Measurements from ENCODE around the gene COG8.
"Not testable (repeated sequence)": the region's sequence is repeated elsewhere in the genome, so short reads cannot be mapped to it uniquely, and the experiment has no call there.

COG8 gene

DNA sequence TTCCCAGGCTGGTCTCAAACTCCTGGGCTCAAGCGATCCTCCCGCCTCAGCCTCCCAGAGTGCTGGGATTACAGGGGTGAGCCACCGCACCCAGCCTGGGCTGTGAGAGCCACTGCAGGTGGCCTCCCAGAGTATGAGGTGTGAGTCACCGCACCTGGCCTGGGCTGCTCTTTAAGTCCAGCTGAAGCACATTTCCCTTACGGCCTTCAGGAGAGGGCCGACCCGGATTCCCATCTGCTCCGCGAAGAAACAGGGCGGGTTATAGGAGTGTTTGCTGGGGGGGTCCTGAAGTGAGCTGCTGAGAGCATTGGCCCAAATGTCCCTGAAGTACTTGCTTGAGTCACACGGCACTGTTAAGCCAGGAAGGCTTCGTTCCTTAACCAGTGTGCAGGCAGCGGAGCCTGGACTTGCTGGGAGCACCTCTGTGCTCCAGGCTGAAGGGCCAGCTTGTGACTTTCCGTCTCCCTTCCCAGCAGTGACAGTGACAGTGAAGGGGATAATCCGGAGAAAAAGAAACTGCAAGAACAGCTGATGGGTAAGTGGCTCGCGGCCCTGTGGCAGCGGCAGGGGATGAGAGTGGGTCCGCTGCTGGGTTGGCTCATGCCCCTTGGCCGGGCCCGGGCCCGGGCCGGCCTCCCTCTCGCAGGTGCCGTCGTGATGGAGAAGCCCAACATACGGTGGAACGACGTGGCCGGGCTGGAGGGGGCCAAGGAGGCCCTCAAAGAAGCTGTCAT lies 21.0 kb downstream of the COG8 start:
- DNase-seq, result no peak

DNA sequence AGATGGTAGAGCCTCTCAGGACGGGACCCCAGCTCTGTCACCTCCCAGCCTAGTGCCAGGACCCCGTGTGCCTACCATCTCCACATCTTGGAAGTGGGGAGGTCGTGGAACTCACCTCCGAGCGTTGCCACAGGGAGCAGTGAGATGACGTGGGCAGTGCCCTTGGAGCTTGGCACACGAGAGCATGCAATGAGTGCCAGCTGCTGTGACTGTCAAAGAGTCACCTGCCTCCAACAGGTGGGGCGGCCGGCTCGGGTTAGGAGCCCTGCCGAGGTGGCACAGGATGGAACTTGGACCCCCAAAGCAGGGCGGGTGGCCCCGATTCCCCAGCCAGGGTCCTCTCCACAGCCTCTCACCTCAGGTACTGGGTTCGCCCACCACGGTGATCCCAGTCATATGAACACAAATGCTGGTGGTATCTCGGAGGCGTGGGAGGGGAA lies 22.7 kb downstream of the COG8 start:
- no peak for DNase-seq

DNA sequence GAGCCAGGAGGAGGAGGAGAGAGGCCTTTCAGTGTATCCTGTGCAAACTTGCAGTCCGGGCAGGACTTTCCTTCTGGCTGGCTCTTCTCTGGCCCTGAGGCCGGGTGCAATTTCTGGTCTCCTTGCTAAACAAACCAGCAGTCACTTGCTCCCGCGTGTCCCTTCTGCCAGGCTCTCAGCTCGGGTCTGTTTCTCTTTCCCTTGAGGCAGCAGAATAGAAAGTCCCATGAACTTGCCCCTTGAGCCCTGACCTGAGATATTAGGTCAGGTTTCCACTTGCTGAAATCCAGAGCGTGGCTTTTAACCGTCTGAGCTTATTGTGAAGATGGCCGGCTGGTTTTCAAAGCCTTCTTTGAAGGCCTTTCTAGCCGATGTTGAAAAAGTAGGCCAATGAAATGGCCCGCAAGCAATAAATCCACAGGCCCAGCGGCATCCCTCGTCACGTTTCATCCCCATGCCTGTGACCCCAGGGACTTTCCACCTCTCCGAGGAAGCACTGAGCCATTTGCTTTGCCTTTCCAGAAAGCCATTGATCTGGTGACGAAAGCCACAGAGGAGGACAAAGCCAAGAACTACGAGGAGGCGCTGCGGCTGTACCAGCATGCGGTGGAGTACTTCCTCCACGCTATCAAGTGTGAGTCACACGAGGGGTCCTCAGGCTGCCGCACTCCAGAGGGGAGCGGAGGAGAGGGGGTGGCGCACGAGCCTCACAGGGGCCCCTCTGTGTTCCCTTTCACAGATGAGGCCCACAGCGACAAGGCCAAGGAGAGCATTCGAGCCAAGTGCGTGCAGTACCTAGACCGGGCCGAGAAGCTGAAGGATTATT lies 23.7 kb downstream of the COG8 start:
- no peak for DNase-seq

DNA sequence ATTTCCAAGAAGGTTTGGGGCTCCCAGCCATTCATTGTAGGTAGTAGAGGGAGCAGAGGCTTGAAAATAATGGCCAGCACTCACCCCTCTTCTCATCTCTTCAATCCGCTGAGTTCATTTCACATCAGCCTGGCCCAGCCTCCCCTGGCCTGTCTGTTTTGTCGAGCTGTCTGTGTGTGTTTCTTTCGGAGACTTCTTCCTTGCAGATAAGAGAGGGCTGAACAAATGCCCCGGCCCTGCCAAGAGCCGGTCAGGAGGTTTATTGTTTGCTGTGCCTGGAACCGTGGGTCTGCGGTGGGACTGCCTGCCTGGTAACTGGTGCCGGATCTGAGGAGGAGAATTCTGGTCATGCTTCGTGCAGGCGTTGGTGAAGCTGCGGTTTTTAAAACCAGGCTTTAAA lies 24.8 kb downstream of the COG8 start:
- DNase-seq, result no peak

DNA sequence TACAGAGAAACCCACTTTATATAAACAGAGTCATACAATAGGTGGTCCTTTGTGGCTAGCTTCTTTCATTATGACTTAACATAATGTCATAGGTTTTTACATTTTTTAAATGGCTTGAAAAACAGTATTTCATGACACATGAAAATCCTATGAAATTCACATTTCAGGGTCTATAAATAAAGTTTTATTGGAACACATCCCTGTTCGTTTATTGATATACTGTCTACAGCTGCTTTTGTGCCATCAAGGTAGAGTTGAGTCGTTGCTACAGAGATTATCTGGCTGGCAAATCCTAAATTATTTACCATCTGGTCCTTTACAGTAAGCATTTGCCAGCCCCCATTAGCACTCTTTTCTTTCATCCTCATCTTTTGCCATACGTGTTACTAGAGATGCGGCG lies 25.9 kb downstream of the COG8 start:
- no peak for DNase-seq

DNA sequence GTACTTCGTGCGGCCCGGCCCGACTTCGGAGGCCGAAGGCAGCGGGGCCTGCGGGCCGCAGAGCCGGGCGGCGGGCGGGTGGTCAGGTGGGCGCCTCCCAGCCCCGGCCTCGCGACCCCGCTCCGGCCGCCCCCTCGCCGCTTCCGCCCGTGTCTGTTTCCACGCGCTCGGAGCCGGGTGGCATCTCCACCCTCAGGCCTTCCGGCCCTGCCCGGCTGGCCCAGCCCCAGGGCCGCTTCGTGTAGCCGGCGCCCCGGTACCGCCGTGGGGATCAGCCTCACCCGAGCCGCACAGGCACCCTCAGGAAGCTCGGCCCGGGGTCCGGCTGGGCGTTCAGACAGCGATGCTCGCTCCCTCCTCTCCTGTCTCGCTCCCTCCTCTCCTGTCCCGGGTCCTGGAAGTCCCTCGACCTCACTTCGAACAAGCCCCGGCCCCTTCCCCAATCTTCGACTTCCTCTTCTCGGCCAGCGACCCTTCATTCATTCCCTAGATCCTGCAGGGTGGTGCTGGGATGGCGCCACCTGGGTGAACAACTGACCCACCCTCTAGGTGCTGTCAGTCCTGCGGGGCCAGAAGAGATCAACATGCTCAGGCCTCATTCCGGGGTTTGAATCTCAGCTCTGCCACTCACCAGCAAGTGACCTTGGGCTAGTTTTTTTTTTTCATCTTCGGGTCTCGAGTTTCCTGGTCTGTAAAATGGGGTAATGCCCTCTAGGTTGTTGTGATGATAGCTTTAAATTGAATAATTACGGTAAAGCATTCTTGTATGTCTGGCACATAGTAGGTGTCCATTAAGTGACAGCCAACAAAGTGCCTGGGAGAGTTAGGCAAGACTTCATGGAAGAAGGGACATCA lies 27.6 kb downstream of the COG8 start:
- DNase-seq, result peak; percentile 51

DNA sequence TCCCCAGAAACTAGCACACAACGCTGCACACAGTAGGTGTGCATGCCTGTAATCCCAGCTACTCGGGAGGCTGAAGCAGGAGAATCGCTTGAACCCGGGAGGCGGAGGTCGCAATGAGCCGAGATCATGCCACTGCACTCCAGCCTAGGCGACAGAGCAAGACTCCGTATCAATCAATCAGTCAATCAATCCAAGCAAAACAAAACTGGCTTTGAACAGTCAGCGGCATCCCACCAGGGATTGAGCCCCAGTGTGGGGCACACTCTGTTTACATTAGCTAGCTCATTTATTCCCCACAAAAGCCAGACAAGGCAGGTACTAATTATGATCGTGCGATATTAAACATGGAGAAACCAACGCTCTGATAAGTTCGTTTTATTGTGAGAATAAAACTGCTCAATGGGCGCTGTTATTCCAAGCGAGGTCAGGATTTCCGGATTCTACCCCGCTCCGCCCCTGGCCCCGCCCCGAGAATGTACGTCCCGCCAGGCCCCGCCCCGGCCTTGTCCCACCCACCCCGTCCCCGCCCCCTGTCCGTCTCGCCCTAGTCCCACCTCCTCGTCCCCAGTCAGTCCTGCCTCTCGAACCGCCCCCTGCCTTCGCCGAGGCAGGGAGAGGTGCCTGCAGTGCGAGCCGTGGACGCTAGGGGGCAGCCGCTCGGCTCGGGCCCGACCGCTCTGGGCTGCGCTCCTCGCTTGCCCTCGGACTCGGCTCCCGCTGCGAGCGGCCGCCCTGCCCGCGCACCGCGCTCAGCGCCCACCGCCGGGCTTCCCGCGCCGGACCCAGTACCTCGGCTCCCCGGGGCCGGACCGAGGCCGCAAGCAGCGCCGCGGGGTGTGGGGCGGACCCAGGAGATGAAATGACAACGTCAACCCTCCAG lies 28.5 kb downstream of the COG8 start, which contains the start of gene VPS4A:
Gene VPS4A (plus strand): TSS at position 698 of the 880 bp plus-strand sequence. CDS start 162 bp downstream, at position 860.
- DNase-seq, result peak; percentile 98

DNA sequence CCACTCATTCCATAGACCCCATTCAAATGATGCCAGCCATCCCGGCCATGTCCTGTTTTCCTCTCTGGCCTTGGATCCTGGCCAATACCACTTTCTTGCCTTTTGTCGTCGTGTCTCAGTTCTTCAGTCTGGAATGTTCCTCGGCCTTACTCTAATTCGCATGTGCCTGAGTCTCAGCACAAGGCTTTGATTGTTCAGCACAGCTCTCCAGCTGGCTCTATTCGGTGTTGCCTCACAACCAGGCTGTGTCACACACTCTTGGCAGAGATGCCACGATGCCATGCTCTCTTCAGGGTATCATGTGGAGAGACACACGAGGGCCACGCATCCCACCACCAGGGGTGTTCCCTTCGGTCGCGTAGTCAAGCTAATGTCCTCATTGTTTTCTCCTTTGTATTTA lies 30.0 kb downstream of the COG8 start:
- no peak for DNase-seq

- DNase-seq, result no peak
These were observed 31.5 kb downstream of the COG8 start for GRCh38 chr16:69307856-69308255.

DNA sequence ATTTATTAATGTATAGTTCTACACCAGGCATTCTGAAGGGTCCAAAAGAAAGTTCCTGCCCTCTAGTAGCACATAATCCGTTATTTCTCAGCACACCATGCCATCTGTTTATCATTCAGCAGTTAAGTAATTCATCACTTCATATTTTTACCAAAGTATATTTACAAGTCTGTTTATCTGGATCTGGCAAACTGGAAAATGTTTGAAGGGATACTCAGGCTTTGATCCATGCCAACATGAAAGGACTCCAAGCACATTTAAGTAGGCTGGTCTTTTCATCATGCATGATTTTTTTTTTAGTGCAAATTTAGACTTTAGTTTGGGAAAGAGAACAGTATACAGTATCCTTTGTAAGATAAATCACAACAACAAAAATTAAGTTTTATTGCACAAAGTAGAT lies 32.3 kb downstream of the COG8 start:
- DNase-seq, result no peak

DNA sequence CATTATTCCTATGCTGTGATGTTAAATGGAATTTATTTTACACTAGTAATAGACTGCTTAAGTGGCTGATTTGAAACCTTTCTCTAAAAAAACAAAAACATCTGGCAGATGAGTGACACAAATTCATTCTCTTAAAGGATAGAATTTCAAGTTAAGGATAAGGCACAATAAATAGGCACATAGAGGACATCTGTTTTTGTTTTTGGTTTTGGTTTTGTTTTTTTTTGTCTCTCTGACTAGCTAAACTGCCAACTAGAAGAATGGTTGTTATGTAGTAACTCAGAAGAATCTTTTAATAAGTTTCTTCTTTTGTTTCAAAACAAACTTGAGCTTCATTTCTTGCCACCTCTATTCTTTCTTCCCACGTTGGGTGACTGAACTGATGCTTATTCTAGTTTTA lies 33.3 kb downstream of the COG8 start:
- DNase-seq, result no peak

- DNase-seq, result no peak
These were observed 37.1 kb downstream of the COG8 start for GRCh38 chr16:69302301-69302700.

DNA sequence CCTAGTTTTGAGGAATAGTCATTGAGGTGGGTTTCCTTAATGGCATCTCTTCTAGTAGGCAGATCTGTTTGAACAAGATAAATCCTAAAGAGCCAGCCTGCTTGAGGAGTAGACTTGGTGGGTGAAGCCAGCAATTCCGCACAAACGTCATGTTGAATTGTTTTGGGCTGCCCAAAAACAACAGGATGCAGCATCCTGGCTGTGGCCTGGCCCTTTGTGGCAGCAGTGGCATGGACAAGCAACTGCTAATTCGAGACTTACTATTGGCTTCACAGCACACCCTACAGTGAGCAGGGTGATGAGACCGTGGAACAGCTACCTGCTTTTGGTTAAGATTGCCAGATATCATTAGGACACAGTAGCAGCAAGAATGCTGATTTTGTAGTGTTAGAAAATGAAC lies 37.5 kb downstream of the COG8 start:
- no peak for DNase-seq

GRCh38 chr16:69301187-69301586 lies 38.2 kb downstream of the COG8 start:
- DNase-seq, result no peak

DNA sequence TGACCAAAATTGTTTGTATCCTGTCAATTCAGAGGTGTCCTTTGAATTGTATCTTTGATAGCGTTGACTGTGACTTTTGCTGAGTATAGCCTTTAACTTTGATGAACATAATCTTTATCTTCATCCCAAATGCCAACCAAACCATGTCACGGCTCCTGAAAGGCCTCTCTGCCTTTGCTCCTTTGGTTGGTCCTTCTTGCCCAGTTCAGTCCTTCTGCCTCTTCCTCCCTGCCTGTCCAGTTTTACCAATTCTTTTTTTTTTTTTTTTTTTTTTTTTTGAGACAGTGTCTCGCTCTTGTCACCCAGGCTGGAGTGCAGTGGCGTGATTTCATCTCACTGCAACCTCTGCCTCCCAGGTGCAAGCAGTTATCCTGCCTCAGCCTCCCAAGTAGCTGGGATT lies 41.1 kb downstream of the COG8 start:
- no peak for DNase-seq

GRCh38 chr16:69296771-69297170 lies 42.6 kb downstream of the COG8 start:
- DNase-seq, result not testable (repeated sequence)

- DNase-seq, result no peak
These were observed 45.3 kb downstream of the COG8 start for GRCh38 chr16:69294051-69294450.

- DNase-seq, result no peak
These were observed 46.0 kb downstream of the COG8 start for GRCh38 chr16:69293401-69293800.

- not testable (repeated sequence) for DNase-seq
These were observed 47.7 kb downstream of the COG8 start for GRCh38 chr16:69291657-69292056.

DNA sequence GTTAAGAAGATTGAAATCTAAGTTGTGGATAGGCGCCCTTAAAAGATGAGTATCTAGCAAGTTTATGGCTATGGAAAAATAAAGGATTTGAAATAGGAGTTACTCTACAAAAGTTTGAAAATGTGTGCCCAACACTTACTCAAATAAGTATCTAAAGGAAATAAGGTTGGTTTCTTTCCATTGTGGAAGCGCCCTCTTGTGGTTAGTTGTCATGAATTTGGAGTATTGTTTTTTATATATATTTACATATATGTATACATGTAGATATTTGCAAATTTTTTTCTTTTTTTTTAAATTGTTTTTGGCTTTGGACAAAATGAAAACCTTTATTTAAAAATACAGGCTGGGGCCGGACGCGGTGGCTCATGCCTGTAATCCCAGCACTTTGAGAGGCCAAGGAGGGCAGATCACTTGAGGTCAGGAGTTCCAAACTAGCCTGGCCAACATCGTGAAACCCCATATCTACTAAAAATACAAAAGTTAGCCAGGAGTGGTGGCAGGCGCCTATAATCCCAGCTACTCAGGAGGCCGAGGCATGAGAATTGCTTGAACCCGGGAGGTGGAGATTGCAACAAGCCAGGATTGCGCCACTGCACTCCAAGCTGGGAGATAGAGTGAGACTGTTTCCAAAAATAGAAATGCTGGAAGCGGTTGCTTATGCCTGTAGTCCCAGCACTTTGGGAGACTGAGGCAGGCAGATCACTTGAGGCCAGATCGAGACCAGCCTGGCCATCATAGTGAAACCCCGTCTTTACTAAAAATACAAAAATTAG lies 52.2 kb downstream of the COG8 start:
- DNase-seq, result peak; percentile 82

GRCh38 chr16:69285240-69285639 lies 54.1 kb downstream of the COG8 start:
- no peak for DNase-seq

All from suppressor macrophage treated with lipopolysaccharide for 4 hours (primary cell).